ENCODE data around the gene PPP1R13L.

PPP1R13L gene

DNA sequence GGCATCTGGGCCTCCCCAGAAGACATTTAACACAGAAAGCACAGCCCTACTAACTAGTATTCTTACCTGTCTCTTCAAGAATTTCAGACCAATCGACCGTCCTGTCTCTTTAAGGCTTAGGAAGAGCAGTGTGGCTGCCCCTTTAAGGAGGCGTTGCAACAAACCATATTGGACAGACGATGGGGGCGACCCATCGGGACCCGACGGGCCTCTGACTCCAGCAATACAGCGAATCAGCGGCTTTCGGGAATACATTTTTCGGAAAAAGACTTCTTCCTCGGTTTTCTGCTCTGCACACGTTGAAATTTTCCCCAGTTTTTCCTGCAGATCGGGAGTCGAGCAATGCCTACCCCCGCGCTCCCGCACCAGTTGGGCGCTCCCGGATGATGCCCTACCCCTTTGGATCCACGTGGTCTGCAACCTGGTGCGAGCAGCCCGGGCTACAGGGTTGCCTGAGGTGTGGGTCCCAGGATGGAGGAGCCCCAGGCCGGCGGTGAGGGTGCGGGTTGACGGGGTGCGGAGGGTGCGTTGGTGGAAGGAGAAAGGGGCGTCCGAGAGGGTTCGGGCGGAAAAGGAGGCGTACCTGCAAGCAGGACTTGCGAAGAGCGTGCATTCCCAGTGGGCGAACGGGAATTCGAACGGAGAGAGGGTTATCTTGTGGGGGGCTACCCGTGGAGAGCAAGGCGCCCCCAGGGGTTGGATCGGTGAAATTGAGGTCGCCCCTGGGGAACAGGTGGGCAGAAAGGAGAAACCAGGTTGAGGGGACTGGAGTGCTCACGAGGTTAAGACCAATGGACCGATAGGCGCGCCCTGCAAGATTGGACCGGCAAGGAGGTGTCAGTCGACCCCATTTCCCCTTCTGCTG, 1.6 kb upstream of the PPP1R13L start, which contains the start of gene POLR1G:
Gene POLR1G (plus strand): TSS at position 419 of the 865 bp plus-strand sequence. CDS start 53 bp downstream, at position 472.
- DNase-seq = peak; percentile 96

DNA sequence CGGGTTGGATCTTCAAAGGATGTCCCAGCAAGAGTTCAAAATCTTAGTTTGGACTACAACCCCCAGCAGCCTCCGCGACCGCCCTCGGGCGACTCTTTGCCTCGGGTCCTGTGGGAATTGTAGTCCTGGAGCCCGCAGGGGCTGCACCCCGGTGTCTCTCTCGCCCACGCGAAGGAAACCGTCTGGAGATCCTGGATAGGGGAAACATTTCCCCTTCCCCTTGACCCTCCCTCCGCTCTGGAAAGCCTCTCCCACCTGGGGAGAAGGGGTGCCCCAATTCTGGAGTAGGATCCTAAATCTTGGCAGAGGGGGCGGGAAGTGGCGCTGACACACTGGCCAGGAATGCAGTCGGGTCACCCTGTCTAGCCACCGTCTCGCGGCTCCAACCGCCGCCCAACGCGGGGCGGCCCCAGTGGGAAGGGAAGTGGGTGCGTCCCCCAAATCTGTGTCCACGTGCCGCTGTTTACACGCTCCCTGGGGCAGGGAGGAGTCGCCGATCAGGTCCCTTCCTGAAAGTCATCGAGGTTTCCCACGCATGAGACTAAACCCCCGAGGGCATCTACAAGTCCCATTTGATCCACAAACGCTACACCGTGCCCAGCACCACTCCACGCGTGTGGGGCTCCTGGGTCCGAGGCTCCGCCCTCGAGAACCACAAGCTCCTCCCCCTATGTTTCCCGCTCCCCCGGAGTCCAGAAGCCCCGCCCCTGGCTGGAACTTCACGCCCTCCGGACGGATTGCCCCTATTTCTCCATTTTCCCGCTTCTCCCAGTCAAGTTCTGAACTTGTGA, 761 bp upstream of the PPP1R13L start:
- peak; percentile 98 for DNase-seq

DNA sequence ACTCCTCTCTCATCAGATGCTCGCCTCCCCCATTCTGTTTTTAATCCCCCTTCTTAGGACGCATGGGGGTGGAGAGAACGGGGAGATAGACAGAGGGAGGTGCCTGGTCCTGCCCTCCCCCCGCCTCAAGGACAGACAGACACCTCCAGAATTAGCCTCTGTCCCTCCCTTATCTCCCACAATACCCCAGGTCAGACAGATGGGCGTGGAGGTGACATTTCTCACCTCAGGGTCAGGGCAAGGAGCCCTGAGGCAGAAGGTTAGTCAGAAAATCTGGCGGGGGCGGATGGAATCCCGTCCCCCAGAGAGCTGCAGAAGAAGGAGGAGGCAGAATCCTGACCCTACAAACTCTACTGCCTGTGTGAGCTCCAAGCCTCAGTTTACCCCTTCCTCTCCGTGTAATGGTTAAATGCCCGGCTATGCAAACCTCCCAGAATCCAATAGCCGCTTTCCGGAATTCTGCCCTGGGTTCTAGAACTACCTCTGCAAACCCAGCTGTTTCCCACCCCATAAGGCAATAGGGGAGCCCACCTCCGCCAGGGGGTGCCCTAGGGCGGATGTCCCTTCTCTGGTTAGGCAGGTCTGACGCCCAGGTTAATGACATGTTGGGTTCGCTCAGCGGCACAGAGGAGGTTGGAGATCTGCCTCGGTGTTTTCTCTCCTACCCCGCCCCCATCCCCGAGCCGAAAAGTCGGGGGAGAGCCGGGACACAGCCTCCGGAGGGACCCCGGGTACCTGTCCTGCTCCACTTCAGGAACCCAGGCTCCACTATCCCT, 900 bp downstream of the PPP1R13L start:
- peak; percentile 89 for DNase-seq

DNA sequence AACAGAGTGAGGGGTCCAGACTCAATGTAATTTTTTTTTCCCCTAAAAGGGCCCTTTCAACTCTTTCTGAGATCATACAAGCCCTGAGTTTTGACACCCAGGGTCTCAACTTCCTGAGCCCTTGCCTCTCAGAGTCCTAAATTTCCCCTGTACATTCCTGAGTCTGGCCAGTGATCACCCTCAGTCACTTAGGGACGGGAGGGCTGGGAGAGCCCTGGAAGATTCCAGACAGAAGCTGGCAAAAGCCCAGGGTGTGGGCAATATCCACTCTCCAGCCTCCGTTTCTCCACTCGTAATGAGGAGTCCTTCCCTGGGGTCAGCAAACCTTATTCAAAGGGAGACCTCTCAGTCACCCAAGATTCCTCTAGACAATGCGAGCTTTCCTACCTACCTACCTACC, 1.6 kb downstream of the PPP1R13L start:
- DNase-seq = no peak

DNA sequence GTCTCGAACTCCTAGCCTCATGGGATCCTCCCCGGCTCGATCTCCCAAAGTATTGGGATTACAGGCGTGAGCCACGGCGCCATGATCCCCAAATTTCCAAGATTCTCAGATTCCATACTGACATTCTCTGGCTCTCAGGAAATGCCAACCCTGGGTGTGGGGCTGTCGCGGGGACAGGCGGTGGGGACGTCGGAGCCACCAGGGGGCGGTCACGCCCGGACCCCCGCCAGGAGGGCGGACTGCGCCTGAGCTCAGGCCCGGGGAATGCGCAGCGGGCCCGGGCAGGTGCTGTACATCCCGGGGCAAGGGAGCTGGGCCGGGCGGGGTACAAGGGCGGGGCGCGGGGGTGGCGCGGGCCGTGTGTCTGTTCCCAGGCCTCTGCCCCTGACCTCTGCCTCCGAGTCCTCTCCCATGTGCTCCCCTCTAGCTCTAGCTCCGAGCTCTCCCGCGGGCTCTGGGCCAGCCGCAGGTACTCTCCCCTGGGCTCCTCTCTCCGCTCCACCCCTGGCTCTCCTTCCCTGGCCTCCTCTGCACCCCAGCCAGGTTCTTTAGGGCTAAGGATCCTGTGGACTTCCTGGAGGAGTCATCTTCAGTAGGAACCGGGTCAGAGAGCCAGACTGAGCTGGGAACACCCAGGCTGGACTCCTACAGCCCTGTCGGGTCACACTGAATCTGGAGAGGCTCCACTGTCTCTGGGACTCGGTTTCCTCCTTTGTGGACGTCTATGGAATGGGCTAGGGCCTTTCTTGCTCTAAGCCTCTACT, 2.4 kb downstream of the PPP1R13L start:
- no peak for DNase-seq

DNA sequence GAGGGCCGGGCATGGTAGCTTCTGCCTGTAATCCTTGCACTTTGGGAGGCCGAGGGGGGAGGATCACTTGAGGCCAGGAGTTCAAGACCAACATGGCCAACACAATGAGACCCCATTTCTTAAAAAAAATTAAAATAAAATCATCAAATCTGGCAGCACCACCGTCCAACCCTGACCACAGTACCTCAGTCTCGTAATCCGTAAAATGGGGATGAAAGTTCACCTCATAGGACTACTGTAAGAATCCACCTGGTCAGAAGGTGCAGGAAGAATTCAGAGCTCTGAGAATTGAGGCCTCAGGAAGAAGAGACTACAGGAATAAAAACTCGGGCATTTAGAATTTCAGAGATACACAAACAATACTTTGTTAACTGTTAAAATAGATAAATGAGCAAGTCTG, 3.1 kb downstream of the PPP1R13L start:
- no peak for DNase-seq

DNA sequence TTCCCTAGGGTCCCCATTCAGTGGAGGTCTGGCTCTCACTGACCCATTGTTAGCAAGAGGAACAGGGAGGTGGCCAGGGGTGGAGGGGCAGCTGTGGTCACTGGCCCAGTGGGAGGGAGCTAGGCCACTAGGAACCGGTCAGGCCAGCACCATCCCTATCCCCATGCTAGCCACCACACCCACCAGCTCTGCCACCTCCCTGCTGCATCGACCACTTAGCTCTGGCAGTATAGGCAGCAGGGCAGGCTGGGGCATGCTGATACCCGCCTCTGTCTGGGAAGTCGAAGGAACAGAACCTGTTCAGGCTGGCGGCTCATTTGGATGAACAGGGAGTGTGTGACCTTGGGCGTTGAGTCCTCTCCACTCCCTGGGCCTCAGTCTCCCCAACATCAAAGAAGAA, 4.7 kb downstream of the PPP1R13L start:
- no peak for DNase-seq

DNA sequence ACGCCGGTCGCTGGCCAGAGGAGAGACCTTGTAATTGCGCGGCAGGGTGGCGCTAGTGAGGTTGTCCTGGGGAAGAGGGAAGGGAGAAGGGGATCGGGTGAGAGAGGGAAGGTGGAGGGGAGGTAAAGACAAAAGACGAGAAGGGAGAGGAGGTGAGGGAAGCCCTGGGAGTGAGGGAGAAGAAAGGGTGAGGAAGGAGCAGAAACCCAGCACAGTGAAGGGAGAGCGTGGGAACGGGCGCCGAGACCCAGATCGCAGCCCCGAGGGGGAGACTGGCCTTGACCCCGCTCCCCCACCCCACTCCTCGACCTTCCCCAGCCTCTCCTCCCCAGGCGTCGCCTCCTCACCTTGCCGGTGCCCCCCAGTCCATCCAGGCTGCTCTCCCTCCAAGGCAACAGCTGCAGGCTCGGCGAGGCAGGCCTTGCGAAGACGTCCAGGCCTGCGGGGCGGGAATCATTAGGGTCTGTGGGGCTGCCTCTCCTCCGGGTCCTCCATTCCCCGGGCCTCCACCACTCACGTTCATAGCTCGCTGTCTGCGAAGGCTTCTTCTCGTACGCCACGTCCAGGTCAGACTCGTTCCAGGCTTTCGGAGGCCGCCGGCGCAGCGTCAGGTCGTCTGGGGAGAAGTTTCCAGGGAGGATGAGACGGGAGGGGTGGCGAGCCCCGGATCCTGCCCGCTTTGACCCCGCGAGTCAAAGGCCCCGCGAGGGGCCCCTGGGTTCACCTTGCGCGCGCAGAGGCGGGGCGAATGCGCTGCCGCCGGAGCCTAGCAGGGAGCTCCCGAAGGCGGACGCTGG, 8.8 kb downstream of the PPP1R13L start:
- DNase-seq = no peak

DNA sequence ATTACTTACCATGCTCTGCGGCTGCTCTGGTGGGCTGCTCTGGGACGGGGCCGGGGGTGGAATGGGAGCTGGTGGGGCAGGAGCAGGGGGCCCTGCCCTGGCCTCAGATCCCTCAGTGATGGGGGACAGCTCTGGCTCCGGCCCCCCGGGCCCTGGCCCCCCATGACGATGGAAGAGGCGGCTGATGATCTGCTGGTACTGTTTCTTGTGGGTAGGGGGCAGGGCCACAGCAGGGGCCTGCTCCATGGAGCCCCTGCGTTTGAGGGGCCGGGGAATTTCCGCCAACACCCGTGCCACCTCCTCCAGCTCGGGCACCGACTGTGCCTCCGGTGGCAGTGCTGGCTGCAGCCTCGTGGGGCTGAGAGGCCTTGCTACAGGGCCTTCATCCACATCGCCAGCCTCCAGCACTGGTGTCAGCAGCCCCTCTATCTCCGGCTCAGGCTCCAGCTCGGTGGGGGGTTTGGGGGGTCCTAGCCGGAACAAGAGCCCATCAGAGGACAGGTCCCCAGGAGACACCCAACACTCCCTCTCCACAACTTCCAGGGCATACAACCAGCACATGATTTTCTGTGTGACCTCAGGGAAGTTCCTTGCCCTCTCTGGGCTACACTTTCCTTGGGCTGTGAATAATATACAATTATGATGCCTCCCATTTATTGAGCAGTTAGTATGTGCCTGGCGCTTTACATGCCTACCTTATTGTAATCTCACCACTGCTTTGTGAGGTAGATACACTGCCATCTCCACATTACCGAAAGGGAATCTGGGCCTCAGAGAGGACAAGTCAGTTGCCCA, 12.8 kb downstream of the PPP1R13L start:
- DNase-seq = no peak

DNA sequence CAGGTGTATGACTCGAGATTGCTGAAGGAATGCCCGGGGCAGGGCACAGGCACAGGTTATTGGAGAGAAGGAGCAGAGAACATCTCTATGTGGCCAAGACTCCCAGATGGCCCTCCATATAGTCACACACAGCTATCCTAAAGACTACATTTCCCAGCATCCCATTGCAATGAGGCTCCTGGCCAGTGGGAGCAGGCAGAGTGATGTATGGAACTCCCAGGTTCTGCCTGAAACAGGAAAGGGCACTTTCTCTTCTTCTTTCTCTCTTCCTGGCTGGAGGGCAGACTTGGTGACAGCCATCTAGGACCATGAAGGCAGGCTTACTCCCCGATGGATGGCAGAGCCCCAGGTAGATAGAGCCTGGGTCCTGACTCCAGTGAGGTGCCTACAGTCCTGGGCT, 13.5 kb downstream of the PPP1R13L start:
- peak; percentile 69 for DNase-seq

DNA sequence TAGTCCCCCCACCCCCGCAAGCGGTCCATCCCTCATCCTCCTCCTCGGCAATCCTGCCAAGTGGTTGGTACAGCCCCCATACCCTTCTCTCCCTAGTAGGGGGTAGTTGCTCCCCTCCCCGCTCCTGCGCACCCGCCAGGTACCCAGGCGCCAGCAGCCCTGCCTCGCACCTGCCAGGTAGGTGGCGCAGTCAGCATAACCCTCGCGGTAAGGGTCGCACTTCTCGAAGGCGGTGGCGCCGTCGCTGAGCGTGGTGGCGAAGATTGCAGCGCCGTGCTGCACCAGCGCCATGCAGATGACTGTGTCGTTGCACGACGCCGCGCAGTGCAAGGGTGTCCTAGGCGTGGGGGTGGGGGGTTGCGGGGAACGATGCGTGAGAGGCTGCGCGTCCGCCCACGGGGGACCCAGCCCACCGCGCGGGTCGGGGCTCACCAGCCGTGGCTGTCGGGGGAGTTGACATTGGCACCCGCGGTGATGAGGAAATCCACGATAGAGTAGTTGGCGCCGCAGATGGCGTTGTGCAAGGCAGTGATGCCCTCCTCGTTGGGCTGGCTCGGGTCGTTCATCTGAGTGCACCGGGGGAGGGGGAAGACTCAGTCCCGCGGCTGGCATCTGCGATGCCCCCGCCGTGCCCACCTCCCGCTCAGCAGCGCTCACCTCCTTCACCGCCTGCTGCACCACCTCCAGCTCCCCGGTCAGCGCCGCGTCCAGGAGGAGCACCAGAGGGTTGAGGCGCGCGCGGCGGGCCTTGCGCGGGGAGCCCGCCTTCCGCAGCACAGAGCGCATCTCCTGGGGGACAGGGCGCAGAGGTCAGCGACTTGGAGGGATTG, 19.3 kb downstream of the PPP1R13L start:
- DNase-seq = no peak

DNA sequence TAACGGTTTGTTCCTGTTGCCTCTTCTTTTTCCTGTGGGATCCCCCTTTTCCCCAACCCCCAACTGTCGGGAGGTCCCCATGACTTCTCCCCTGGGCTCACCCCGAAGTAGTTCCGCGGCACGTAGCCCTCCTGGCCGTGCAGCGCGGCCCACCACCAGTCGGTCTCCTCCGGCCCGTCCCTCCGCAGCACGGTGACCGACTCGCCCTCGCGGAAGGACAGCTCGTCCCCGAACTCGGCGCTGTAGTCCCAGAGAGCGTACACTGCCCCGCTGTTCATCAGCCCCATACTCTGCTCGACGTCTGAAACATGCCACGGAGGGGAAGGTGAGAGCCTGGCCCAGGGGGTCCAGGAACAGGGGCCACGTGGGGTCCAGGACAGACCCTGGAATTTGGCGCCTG, 22.4 kb downstream of the PPP1R13L start:
- DNase-seq = no peak

DNA sequence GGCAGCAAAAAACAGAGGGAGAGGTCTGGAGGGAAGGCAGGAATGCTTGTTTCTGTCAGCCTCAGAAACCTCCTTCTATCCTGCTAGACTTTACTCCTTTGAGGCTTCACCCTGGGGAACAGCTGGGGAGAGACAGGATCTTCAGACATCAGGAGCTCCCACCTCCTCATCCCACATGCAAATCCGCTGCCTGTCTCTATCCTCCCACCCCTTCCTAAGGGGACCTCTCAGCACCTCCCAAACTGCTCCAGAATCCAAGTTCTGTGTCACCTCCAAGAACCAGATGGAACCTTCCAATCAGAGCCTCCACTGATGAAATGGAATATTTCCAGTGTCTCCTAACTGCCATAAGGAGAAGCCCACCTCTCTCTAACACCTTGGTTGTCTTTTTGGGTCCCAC, 24.8 kb downstream of the PPP1R13L start:
- DNase-seq = peak; percentile 32

DNA sequence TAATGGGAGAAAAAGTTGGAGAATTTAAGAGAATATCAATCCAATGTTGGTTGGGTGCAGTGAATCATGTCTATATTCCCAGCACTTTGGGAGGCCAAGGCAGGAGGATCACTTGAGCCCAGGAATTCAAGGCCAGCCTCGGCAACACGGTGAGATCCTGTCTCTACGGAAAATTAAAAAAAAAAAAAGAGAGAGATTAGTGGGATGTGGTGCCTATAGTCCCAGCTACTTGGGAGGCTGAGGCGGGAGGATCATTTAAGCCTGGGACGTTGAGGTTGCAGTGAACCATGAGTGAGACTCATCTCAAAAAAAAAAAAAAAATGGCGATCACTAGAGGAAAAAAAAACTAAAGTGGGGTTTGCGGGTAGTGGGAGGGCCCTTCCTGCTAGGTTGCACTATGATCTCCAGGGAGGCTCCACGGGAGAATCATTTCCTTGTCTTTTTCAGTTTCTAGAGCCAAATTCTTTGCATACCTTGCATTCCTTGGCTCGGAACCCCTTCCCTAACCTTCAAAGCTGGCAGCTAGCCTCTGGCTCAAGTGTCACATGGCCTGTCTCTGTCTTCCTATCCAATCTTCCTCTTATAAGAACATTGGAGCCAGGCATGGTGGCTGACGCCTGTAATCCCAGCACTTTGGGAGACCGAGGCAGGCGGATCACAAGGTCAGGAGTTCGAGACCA, 28.7 kb downstream of the PPP1R13L start:
- DNase-seq = no peak

DNA sequence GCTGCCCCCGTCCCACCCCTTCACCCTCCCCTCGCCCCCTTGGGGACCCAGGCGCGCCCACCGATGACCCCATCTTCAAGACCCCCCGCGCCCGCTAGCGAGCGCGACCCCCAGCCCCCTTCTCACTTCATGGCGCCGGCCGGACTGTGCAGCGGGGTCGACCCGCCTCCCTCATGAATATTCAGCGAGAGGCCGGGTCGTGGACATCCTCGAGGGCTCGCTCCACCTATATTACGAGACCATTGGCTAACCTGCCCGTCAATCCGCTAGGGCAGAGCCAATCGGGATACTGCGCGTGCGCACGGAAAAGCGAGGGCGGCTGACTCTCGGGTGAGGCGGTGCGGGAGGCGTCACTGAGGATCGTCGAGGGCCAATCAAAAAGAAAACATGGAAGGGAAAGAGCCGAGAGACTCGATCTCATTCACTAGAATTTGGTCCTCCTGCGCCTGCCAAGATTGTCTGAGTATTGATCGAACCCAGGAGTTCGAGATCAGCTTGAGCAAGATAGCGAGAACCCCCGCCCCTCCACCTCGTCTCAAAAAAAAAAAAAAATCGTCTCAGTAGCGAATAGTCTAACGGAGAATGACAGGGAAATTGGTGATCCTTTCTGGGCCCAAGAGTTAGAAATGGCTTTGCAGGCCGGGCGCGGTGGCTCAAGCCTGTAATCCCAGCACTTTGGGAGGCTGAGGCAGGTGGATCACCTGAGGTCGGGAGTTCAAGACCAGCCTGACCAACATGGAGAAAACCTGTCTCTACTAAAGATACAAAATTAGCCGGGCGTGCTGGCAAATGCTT, 34.3 kb downstream of the PPP1R13L start, which contains the start of gene ERCC2:
Gene ERCC2 (minus strand): TSS at position 164 of the 795 bp plus-strand sequence. CDS start 33 bp downstream, at position 131.
- peak; percentile 99 for DNase-seq

DNA sequence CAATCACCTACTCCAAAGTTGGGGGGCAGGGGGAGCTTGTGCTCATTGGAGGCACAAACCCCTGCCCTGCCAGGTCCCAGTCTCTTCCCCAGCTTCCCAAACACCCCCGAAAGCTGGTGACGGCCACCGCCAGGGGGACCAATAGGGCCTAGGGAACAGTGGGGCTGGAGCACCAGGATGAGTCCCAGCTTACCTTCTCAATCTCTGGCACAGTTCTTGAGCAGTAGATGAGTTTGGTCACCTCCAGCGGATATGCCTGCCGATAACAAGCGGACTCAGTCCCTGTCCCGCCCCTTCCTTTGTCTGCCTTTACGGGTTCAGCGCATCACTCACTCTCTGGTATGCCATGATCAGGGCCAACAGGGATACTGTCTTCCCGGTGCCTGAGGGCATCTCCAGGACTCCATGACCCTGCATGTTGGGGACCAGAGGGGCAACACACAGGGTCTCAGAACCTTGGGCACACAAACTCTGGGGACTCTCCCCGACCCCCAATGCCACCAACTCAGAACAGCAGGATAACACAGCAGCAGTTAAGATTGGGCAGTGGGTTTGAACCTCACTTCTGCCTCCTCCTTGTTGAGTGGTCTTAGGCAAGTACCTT, 36.0 kb downstream of the PPP1R13L start:
- no peak for DNase-seq

DNA sequence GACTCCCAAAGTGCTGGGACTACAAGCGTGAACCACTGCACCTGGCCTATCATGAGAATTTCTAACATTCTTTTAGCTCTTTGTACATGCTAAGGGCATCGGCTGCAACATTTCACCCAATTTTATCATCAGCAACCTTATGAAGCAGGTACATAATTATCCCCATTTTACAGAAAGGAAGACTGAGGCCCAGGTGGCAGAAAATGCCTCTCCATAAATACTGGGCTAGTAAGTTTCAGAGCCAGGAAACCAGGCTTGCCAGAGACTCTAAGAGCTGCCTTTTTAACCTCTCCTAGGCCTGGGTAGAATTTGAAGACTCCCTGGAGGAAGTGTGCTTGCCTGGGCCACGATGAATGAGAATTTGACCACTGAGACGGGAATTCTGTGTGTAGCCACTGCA, 36.7 kb downstream of the PPP1R13L start:
- DNase-seq = no peak

DNA sequence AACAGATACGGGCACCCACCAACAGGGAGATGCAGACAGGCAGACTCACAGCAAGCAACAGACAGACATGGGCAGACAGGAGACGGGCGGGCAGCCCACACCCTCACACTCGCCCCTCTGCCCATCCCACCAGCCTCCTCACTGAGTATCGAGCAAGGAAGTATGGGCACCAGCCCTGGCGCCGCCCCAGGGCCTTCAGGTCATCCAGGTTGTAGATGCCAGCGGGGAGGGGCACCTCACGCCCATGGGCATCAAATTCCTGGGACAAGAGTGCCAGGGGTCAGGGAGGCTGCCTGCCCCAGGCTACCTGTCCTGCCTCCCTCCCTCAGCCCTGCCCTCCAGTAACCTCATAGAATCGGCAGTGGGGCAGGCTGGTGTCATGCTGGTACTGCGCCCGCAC, 40.2 kb downstream of the PPP1R13L start:
- DNase-seq = no peak
